SK-N-SH (cell line): ENCODE measurements around the gene MLLT6. TPM values are rescaled to one million over a fixed set of nuclear protein-coding genes. Genes with fewer than 3 reads are reported as not detected.

ENCODE experiments used
- CTCF ChIA-PET: fragments of 300-600, 350-600 bp; formaldehyde crosslinking; extraction: SDS; loops from one replicate; lab custom pipeline; 2021; lab: Yijun Ruan, JAX
- POLR2A ChIA-PET: fragments of 350-600 bp; sonication (Branson Sonifier 250); formaldehyde crosslinking; extraction: SDS; loops from one replicate; lab custom pipeline; 2020; ENCODE audit warnings: antibody characterized with exemption, inconsistent platforms; lab: Yijun Ruan, JAX
- DNase-seq: peaks from one replicate; pipeline ENCODE4 v3.0.0; 2012
- H2AFZ ChIP-seq: fragments of 200-600 bp; sonication (generic); 2 replicates; pipeline ENCODE4 v1.8.1; 2016; ENCODE audit warnings: antibody characterized with exemption, mild to moderate bottlenecking, low read depth
- H3F3A ChIP-seq: fragments of 200-600 bp; sonication (generic); replicated peaks from 2 replicates; pipeline ENCODE3; 2016; ENCODE audit warnings: antibody characterized with exemption, mild to moderate bottlenecking; ENCODE audit not compliant: insufficient read depth
- H3K27ac ChIP-seq, 2 experiments: fragments of 200-500 bp in 1 of 2; fragments of 200-600 bp in 1 of 2; sonication (Bioruptor generic) in 1 of 2; sonication (generic), shearing (Covaris generic) in 1 of 2; 2 replicates each; pipeline versions ENCODE4 v1.5.1 to v1.6.1; 2014 to 2016; ENCODE audit warnings: low read depth in 2 of 2, inconsistent platforms in 1 of 2, low read length in 1 of 2, mild to moderate bottlenecking in 1 of 2, mixed read lengths in 1 of 2
- H3K27me3 ChIP-seq: fragments of 200-600 bp; sonication (generic), shearing (Covaris generic); 2 replicates; pipeline ENCODE4 v1.6.1; 2016; ENCODE audit warnings: mixed run types; ENCODE audit not compliant: insufficient read depth
- H3K36me3 ChIP-seq, 2 experiments: fragments of 200-500 bp in 1 of 2; fragments of 200-600 bp in 1 of 2; sonication (Bioruptor generic) in 1 of 2; sonication (generic) in 1 of 2; replicated peaks in 1 of 2; 2 replicates each; pipeline versions ENCODE3 to v1.5.1; 2014 to 2016; ENCODE audit warnings: low read length in 1 of 2, mild to moderate bottlenecking in 1 of 2; ENCODE audit not compliant: insufficient read depth in 2 of 2, control insufficient read depth in 1 of 2
- H3K4me1 ChIP-seq, 2 experiments: fragments of 200-500 bp in 1 of 2; fragments of 200-600 bp in 1 of 2; sonication (Bioruptor generic) in 1 of 2; sonication (generic), shearing (Covaris generic) in 1 of 2; 2 replicates each; pipeline versions ENCODE4 v1.5.1 to v1.6.1; 2014 to 2016; ENCODE audit warnings: low read depth in 1 of 2, low read length in 1 of 2, mixed run types in 1 of 2; ENCODE audit not compliant: insufficient read depth in 2 of 2, control insufficient read depth in 1 of 2
- H3K4me2 ChIP-seq: fragments of 200-600 bp; sonication (generic), shearing (Covaris generic); 2 replicates; pipeline ENCODE4 v1.6.1; 2017; ENCODE audit warnings: mixed run types
- H3K4me3 ChIP-seq, 2 experiments: fragments of 200-500 bp in 1 of 2; fragments of 200-600 bp in 1 of 2; sonication (Bioruptor generic) in 1 of 2; sonication (generic), shearing (Covaris generic) in 1 of 2; 2 replicates each; pipeline versions ENCODE4 v1.5.1 to v1.8.1; 2014 to 2016; ENCODE audit warnings: low read depth in 2 of 2, inconsistent platforms in 1 of 2, low read length in 1 of 2, mild to moderate bottlenecking in 1 of 2, mixed read lengths in 1 of 2, moderate library complexity in 1 of 2
- H3K79me2 ChIP-seq: fragments of 200-600 bp; sonication (generic); 2 replicates; pipeline ENCODE4 v1.8.1; 2017; ENCODE audit warnings: mild to moderate bottlenecking; ENCODE audit not compliant: insufficient read depth
- H3K9ac ChIP-seq: fragments of 200-600 bp; sonication (generic); 2 replicates; pipeline ENCODE4 v1.6.1; 2017; ENCODE audit warnings: mixed run types
- H3K9me2 ChIP-seq: fragments of 200-600 bp; sonication (generic); 2 replicates; pipeline ENCODE4 v1.6.1; 2017; ENCODE audit warnings: mixed run types
- H3K9me3 ChIP-seq: fragments of 200-600 bp; sonication (generic); 2 replicates; pipeline ENCODE4 v1.6.1; 2017; ENCODE audit warnings: mixed run types, mild to moderate bottlenecking, moderate library complexity
- H4K20me1 ChIP-seq: fragments of 200-600 bp; sonication (generic); 2 replicates; pipeline ENCODE4 v1.6.1; 2017; ENCODE audit warnings: mild to moderate bottlenecking, mixed run types; ENCODE audit not compliant: insufficient read depth
- CHD2 ChIP-seq: fragments of 150-350 bp; IDR thresholded peaks from 2 replicates; pipeline ENCODE4 v1.6.1; 2018; ENCODE audit warnings: low read length; ENCODE audit not compliant: partially characterized antibody
- ELF1 ChIP-seq: IDR thresholded peaks from 2 replicates; pipeline ENCODE4 v1.4.0; 2012
- EZH2phosphoT487 ChIP-seq: fragments of 200-600 bp; sonication (generic); IDR thresholded peaks from 2 replicates; pipeline ENCODE4 v1.6.1; 2017; ENCODE audit warnings: low read depth, mixed run types, mild to moderate bottlenecking, antibody characterized with exemption, moderate library complexity, borderline replicate concordance
- FOXJ3 ChIP-seq: sonication (generic); formaldehyde crosslinking; IDR thresholded peaks from 2 replicates; pipeline ENCODE4 v1.5.1; 2020; ENCODE audit warnings: mild to moderate bottlenecking, missing genetic modification reagents
- GABPA ChIP-seq: IDR thresholded peaks from 2 replicates; pipeline ENCODE4 v1.4.0; 2012; ENCODE audit warnings: low read depth, mild to moderate bottlenecking
- MXI1 ChIP-seq: IDR thresholded peaks from 2 replicates; pipeline ENCODE4 v1.6.1; 2012; ENCODE audit warnings: mild to moderate bottlenecking, low read depth, low read length, improper control_type of control experiment
- POLR2AphosphoS5 ChIP-seq: IDR thresholded peaks from 2 replicates; pipeline ENCODE4 v1.6.1; 2012; ENCODE audit warnings: low read depth, low read length
- RCOR1 ChIP-seq: fragments of 150-350 bp; IDR thresholded peaks from 2 replicates; pipeline ENCODE4 v1.6.1; 2017; ENCODE audit warnings: antibody characterized with exemption, low read length
- SIN3A ChIP-seq: IDR thresholded peaks from 2 replicates; pipeline ENCODE4 v1.6.1; 2012; ENCODE audit warnings: low read depth, mild to moderate bottlenecking, low read length, moderate library complexity, borderline replicate concordance
- SMC3 ChIP-seq: IDR thresholded peaks from 2 replicates; pipeline ENCODE4 v1.6.1; 2012; ENCODE audit warnings: low read depth, low read length, improper control_type of control experiment
- TCF12 ChIP-seq: IDR thresholded peaks from 2 replicates; pipeline ENCODE4 v1.4.0; 2012
- YY1 ChIP-seq: IDR thresholded peaks from 2 replicates; pipeline ENCODE4 v1.4.0; 2012; ENCODE audit warnings: low read depth, mild to moderate bottlenecking
- WGBS: methylation state at CpG from one replicate; pipeline ENCODE4 v1.1.6; 2017; ENCODE audit warnings: low lambda C conversion rate; 5-methylcytosine and 5-hydroxymethylcytosine counted together
- polyA plus RNA-seq, 3 experiments: library from polyadenylated mRNA; depleted of rRNA; stranded (reverse); fragments of >200 nt; gene quantifications; 2 replicates each; pipeline ENCODE4 v1.2.3, GENCODE V29; 2012
- TF ChIP-seq, protein P1 (sequence below): fragments of 200-600 bp; sonication (generic); IDR thresholded peaks from 2 replicates; pipeline ENCODE4 v1.6.1; 2017; ENCODE audit warnings: antibody characterized with exemption, mild to moderate bottlenecking, moderate library complexity
- TF ChIP-seq, protein P2 (sequence below): IDR thresholded peaks from 2 replicates; pipeline ENCODE4 v1.4.0; 2012; ENCODE audit warnings: low read depth, borderline replicate concordance
- TF ChIP-seq, protein P3 (sequence below): IDR thresholded peaks from 2 replicates; pipeline ENCODE4 v1.6.1; 2012; ENCODE audit warnings: mild to moderate bottlenecking, low read depth, low read length, moderate library complexity
- TF ChIP-seq, protein P4 (sequence below): IDR thresholded peaks from 2 replicates; pipeline ENCODE4; 2012

Gene MLLT6
- polyA plus RNA-seq, 1 of the 3 experiments (the other 2 are of a cell fraction): 41.5 TPM

DNA sequence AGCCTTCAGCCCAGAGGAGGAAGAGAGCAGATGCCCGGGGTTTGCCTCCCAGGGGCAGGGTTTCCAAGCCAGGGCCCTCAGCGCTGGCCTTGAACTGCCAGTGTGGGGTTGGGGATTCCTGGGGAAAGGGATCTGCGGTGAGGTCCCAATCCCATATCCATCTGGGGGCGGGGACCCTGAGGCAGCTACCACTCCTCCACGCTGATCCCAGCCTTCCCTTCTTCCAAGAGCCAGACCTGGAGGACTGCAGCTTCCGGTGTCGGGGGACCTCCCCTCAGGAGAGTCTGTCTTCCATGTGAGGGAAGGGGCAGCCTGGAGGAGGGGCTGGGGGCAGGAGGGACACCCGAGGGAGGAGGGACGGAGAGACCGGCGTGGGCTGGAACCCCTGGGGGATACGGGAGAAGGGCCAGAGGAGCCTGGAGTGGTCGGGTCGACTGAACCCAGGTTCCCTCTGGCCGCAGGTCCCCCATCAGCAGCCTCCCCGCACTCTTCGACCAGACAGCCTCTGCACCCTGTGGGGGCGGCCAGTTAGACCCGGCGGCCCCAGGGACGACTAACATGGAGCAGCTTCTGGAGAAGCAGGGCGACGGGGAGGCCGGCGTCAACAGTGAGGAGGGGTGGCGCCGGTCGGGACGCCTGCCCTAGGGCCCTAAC, 14.3 kb downstream of the MLLT6 start:
- 97% methylated on average over 19 of the region's 29 CpGs for WGBS
- Histone ChIP-seq H4K20me1 (no peaks in the 10 kb centered on the region), H3K9ac (no peak overlapping the region), H3K9me2 (no peaks in the 10 kb centered on the region), H3K27me3 (no peaks in the 10 kb centered on the region), H3F3A (peaks cover 11% of the 10 kb centered on the region), H3K4me3 (no peak overlapping the region), H3K4me1 (peaks cover 4 to 13% of the 10 kb centered on the region in 2 experiments; a peak in 1 of 4 replicates), H3K9me3 (no peaks in the 10 kb centered on the region), H3K36me3 (peaks cover 19 to 71% of the 10 kb centered on the region in 2 experiments), H3K27ac (no peak overlapping the region), H2AFZ (no peak overlapping the region), H3K79me2 (no peaks in the 10 kb centered on the region), H3K4me2 (no peak overlapping the region)
- TF ChIP-seq ELF1 (no peak), SIN3A (no peak), FOXJ3 (no peak), YY1 (no peak), MXI1 (no peak), CHD2 (no peak), TCF12 (no peak), GABPA (no peak), POLR2AphosphoS5 (no peak), EZH2phosphoT487 (no peak), SMC3 (no peak), RCOR1 (no peak)
- TF ChIP-seq, protein P1, sequence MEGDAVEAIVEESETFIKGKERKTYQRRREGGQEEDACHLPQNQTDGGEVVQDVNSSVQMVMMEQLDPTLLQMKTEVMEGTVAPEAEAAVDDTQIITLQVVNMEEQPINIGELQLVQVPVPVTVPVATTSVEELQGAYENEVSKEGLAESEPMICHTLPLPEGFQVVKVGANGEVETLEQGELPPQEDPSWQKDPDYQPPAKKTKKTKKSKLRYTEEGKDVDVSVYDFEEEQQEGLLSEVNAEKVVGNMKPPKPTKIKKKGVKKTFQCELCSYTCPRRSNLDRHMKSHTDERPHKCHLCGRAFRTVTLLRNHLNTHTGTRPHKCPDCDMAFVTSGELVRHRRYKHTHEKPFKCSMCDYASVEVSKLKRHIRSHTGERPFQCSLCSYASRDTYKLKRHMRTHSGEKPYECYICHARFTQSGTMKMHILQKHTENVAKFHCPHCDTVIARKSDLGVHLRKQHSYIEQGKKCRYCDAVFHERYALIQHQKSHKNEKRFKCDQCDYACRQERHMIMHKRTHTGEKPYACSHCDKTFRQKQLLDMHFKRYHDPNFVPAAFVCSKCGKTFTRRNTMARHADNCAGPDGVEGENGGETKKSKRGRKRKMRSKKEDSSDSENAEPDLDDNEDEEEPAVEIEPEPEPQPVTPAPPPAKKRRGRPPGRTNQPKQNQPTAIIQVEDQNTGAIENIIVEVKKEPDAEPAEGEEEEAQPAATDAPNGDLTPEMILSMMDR: no peak
- TF ChIP-seq, protein P2, sequence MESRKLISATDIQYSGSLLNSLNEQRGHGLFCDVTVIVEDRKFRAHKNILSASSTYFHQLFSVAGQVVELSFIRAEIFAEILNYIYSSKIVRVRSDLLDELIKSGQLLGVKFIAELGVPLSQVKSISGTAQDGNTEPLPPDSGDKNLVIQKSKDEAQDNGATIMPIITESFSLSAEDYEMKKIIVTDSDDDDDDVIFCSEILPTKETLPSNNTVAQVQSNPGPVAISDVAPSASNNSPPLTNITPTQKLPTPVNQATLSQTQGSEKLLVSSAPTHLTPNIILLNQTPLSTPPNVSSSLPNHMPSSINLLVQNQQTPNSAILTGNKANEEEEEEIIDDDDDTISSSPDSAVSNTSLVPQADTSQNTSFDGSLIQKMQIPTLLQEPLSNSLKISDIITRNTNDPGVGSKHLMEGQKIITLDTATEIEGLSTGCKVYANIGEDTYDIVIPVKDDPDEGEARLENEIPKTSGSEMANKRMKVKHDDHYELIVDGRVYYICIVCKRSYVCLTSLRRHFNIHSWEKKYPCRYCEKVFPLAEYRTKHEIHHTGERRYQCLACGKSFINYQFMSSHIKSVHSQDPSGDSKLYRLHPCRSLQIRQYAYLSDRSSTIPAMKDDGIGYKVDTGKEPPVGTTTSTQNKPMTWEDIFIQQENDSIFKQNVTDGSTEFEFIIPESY: no peak
- TF ChIP-seq, protein P3, sequence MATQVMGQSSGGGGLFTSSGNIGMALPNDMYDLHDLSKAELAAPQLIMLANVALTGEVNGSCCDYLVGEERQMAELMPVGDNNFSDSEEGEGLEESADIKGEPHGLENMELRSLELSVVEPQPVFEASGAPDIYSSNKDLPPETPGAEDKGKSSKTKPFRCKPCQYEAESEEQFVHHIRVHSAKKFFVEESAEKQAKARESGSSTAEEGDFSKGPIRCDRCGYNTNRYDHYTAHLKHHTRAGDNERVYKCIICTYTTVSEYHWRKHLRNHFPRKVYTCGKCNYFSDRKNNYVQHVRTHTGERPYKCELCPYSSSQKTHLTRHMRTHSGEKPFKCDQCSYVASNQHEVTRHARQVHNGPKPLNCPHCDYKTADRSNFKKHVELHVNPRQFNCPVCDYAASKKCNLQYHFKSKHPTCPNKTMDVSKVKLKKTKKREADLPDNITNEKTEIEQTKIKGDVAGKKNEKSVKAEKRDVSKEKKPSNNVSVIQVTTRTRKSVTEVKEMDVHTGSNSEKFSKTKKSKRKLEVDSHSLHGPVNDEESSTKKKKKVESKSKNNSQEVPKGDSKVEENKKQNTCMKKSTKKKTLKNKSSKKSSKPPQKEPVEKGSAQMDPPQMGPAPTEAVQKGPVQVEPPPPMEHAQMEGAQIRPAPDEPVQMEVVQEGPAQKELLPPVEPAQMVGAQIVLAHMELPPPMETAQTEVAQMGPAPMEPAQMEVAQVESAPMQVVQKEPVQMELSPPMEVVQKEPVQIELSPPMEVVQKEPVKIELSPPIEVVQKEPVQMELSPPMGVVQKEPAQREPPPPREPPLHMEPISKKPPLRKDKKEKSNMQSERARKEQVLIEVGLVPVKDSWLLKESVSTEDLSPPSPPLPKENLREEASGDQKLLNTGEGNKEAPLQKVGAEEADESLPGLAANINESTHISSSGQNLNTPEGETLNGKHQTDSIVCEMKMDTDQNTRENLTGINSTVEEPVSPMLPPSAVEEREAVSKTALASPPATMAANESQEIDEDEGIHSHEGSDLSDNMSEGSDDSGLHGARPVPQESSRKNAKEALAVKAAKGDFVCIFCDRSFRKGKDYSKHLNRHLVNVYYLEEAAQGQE: no peak
- TF ChIP-seq, protein P4, sequence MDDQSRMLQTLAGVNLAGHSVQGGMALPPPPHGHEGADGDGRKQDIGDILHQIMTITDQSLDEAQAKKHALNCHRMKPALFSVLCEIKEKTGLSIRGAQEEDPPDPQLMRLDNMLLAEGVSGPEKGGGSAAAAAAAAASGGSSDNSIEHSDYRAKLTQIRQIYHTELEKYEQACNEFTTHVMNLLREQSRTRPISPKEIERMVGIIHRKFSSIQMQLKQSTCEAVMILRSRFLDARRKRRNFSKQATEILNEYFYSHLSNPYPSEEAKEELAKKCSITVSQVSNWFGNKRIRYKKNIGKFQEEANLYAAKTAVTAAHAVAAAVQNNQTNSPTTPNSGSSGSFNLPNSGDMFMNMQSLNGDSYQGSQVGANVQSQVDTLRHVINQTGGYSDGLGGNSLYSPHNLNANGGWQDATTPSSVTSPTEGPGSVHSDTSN: no peak
- CTCF ChIA-PET: interaction anchor here (1.0 to 2.7 kb wide), 3 partner anchors 15 to 52 kb away, joined by 3 to 16 read pairs (median 3); no protein-coding TSS in a partner anchor
- POLR2A ChIA-PET: interaction anchor here (1.7 kb wide), 1 partner anchor 9 kb away, joined by 3 read pairs; no protein-coding TSS in a partner anchor
- no peak for DNase-seq
